ENCODE results near the gene MSI2. TPM values are rescaled to one million over a fixed set of nuclear protein-coding genes. Genes with fewer than 3 reads are reported as not detected.
A peak's percentile ranks its signal among the peaks of the same experiment; 100 is the strongest.

The MSI2 gene
- total RNA-seq, 2 donors from 2014 or later = 54.1 to 74.8 TPM

GRCh38 chr17:57478478-57479250 lies 222.3 kb downstream of the MSI2 start:
- Mint-ChIP-seq H3K36me3 (peaks cover 4 to 17% of the 10 kb centered on the region in 2 donors), H3K9me3 (peaks cover 0 to 4% of the 10 kb centered on the region in 2 donors), H3K27ac (peak overlapping the region in 1 of 2 donors; percentile 16)
- ATAC-seq (no peak), DNase-seq (ENCODE audit: low spot score in 2 of 2) (no peak)

- DNase-seq (ENCODE audit: low spot score in 2 of 2) = no peak
- Mint-ChIP-seq H3K36me3 (peaks cover 4 to 12% of the 10 kb centered on the region in 2 donors), H3K9me3 (peaks cover 0 to 4% of the 10 kb centered on the region in 2 donors), H3K27ac (peak overlapping the region; percentile 26 to 55)
- peak in 1 of 2 donors; percentile 76 for ATAC-seq
Observed at GRCh38 chr17:57480438-57481196, 224.3 kb downstream of the MSI2 start.

GRCh38 chr17:57481910-57482391 lies 225.6 kb downstream of the MSI2 start:
- ATAC-seq (no peak), DNase-seq (ENCODE audit: low spot score in 2 of 2) (no peak)
- Mint-ChIP-seq H3K27ac (no peak overlapping the region), H3K9me3 (peaks cover 0 to 4% of the 10 kb centered on the region in 2 donors), H3K36me3 (peaks cover 4 to 12% of the 10 kb centered on the region in 2 donors)

GRCh38 chr17:57482657-57483056 lies 226.3 kb downstream of the MSI2 start:
- H3K27ac Mint-ChIP-seq = peak overlapping the region in 1 of 2 donors; percentile 69
- H3K9me3 Mint-ChIP-seq = peaks cover 0 to 4% of the 10 kb centered on the region in 2 donors
- DNase-seq (ENCODE audit: low spot score in 2 of 2) (no peak), ATAC-seq (no peak)
- H3K36me3 Mint-ChIP-seq = peaks cover 4 to 12% of the 10 kb centered on the region in 2 donors

GRCh38 chr17:57484081-57484666 lies 227.9 kb downstream of the MSI2 start:
- H3K36me3 Mint-ChIP-seq = peaks cover 4 to 5% of the 10 kb centered on the region in 2 donors
- no peak for ATAC-seq
- DNase-seq (ENCODE audit: low spot score in 2 of 2) = no peak
- peak overlapping the region; percentile 23 to 79 for H3K27ac Mint-ChIP-seq
- peaks cover 0 to 4% of the 10 kb centered on the region in 2 donors for H3K9me3 Mint-ChIP-seq

GRCh38 chr17:57484826-57485565 lies 228.7 kb downstream of the MSI2 start:
- Mint-ChIP-seq H3K9me3 (peaks cover 0 to 4% of the 10 kb centered on the region in 2 donors), H3K27ac (peak overlapping the region; percentile 18 to 23), H3K36me3 (peaks cover 4 to 5% of the 10 kb centered on the region in 2 donors)
- DNase-seq (ENCODE audit: low spot score in 2 of 2) (no peak), ATAC-seq (peak; percentile 19 to 38)

GRCh38 chr17:57485566-57485865 lies 229.2 kb downstream of the MSI2 start:
- H3K27ac Mint-ChIP-seq = no peak overlapping the region
- peaks cover 0 to 4% of the 10 kb centered on the region in 2 donors for H3K9me3 Mint-ChIP-seq
- DNase-seq (ENCODE audit: low spot score in 2 of 2) = no peak
- ATAC-seq = no peak
- peaks cover 4 to 5% of the 10 kb centered on the region in 2 donors for H3K36me3 Mint-ChIP-seq

GRCh38 chr17:57485916-57486881 lies 229.9 kb downstream of the MSI2 start:
- ATAC-seq (peak; percentile 61 to 81), DNase-seq (ENCODE audit: low spot score in 2 of 2) (no peak)
- Mint-ChIP-seq H3K9me3 (peaks cover 0 to 4% of the 10 kb centered on the region in 2 donors), H3K27ac (no peak overlapping the region), H3K36me3 (peaks cover 4 to 5% of the 10 kb centered on the region in 2 donors)

GRCh38 chr17:57486882-57487301 lies 230.6 kb downstream of the MSI2 start:
- no peak for ATAC-seq
- H3K27ac Mint-ChIP-seq = peak overlapping the region in 1 of 2 donors; percentile 30
- peaks cover 4 to 5% of the 10 kb centered on the region in 2 donors for H3K36me3 Mint-ChIP-seq
- DNase-seq (ENCODE audit: low spot score in 2 of 2) = no peak
- H3K9me3 Mint-ChIP-seq = peaks cover 0 to 4% of the 10 kb centered on the region in 2 donors

GRCh38 chr17:57487573-57487972 lies 231.2 kb downstream of the MSI2 start:
- peaks cover under 1% of the 10 kb centered on the region in 2 donors for H3K36me3 Mint-ChIP-seq
- ATAC-seq (peak in 1 of 2 donors; percentile 17), DNase-seq (ENCODE audit: low spot score in 2 of 2) (no peak)
- peak overlapping the region; percentile 11 to 30 for H3K27ac Mint-ChIP-seq
- H3K9me3 Mint-ChIP-seq = no peaks in the 10 kb centered on the region

GRCh38 chr17:57488856-57489255 lies 232.5 kb downstream of the MSI2 start:
- H3K36me3 Mint-ChIP-seq = no peaks in the 10 kb centered on the region
- H3K27ac Mint-ChIP-seq = peak overlapping the region; percentile 14 to 32
- H3K9me3 Mint-ChIP-seq = no peaks in the 10 kb centered on the region
- ATAC-seq = no peak
- no peak for DNase-seq (ENCODE audit: low spot score in 2 of 2)

- DNase-seq (ENCODE audit: low spot score in 2 of 2) = no peak
- no peak for ATAC-seq
- Mint-ChIP-seq H3K36me3 (no peaks in the 10 kb centered on the region), H3K27ac (peak overlapping the region; percentile 26 to 32), H3K9me3 (no peaks in the 10 kb centered on the region)
Observed at GRCh38 chr17:57489321-57489720, 233.0 kb downstream of the MSI2 start.

GRCh38 chr17:57490111-57490845 lies 234.0 kb downstream of the MSI2 start:
- peak overlapping the region in 1 of 2 donors; percentile 89 for H3K27ac Mint-ChIP-seq
- no peak for DNase-seq (ENCODE audit: low spot score in 2 of 2)
- H3K36me3 Mint-ChIP-seq = no peaks in the 10 kb centered on the region
- no peak for ATAC-seq
- H3K9me3 Mint-ChIP-seq = no peaks in the 10 kb centered on the region

- ATAC-seq = no peak
- no peak for DNase-seq (ENCODE audit: low spot score in 2 of 2)
- Mint-ChIP-seq H3K9me3 (no peaks in the 10 kb centered on the region), H3K36me3 (no peaks in the 10 kb centered on the region), H3K27ac (peak overlapping the region in 1 of 2 donors; percentile 89)
Observed at GRCh38 chr17:57490890-57491289, 234.6 kb downstream of the MSI2 start.

GRCh38 chr17:57493171-57493570 lies 236.8 kb downstream of the MSI2 start:
- no peaks in the 10 kb centered on the region for H3K36me3 Mint-ChIP-seq
- H3K27ac Mint-ChIP-seq = no peak overlapping the region
- H3K9me3 Mint-ChIP-seq = no peaks in the 10 kb centered on the region
- DNase-seq (ENCODE audit: low spot score in 2 of 2) = no peak
- ATAC-seq = no peak
